Measurements from ENCODE around the gene EHMT2. TPM values are rescaled to one million over a fixed set of nuclear protein-coding genes. Genes with fewer than 3 reads are reported as not detected.

The EHMT2 gene
- 100 to 1,000 TPM; 113 to 121 TPM for total RNA-seq
- polyA plus RNA-seq (2013, experiment 1 of 2), result 145 TPM
- 130 TPM for polyA plus RNA-seq (2013, experiment 2 of 2)
- long read RNA-seq, experiment 1, partial matches to known transcripts, result 28 of 47 reads
- long read RNA-seq, experiment 1, other reads (novel, unspliced or antisense), result 15 of 47 reads
- long read RNA-seq, experiment 2, transcript EHMT2-203 (28 exons, 3,965 nt), result major isoform, 63 of 161 reads
- long read RNA-seq, experiment 2, transcript EHMT2-202 (27 exons, 3,856 nt), result minor isoform, 23 of 161 reads
- long read RNA-seq, experiment 2, partial matches to known transcripts, result 30 of 161 reads
- long read RNA-seq, experiment 2, other reads (novel, unspliced or antisense), result 42 of 161 reads
- long read RNA-seq, experiment 3, full-length matches to known transcripts, result 146 of 244 reads
- long read RNA-seq, experiment 3, partial matches to known transcripts, result 55 of 244 reads
- long read RNA-seq, experiment 3, other reads (novel, unspliced or antisense), result 43 of 244 reads
- long read RNA-seq, experiment 4, partial matches to known transcripts, result 2 of 9 reads
- long read RNA-seq, experiment 4, other reads (novel, unspliced or antisense), result 3 of 9 reads

DNA sequence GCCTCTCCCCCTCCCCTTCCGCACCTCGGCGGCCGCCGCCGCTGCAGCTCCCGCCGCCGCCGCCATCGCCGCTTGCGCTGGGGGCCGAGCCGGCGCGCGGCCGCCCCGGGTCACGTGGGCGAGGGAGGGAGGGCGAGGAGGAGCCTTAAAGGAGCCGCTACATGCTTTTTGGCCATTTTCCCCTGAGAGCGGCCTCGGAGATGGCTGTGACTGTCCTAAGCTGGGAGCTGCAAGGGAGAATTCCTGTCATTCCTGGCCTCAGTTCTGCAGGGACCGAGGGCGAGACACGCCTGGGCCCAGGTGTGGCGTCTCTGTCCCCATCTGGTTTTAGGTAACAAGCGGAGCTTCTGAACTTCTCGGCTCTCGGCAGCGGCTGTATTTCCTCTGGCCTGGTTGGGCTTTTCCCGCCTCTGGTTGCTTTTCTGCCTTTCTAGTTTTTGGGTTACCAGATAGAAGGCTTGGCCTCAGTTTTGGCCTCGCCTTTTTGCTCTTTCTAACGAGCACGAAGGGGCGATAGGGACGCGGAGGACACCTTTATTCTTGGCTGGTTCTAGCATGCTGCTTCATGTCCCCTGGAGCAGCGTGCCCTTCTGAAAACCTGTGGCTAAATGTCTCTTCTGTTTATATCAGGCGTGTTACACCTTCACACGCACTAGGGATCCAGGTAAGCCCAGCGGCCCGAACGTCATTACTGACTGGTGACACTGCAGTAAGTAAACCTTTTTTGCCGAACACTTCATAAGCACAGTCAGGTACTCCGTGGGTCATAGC is at the start of gene EHMT2:
Gene EHMT2, minus strand, starts transcription at position 87 of the 771 bp plus-strand sequence. Its CDS starts 21 bp downstream, at position 66.
- Histone ChIP-seq H3K4me1 (ENCODE audit: control insufficient read depth, insufficient read depth, low read length) (peaks cover 4% of the 10 kb centered on the region), H3K27ac (ENCODE audit: low read depth, low read length) (peak within 1 kb of the TSS; percentile 60), H3K9ac (ENCODE audit: extremely low read depth, low read length, poor library complexity, severe bottlenecking) (peak within 1 kb of the TSS; percentile 70), H3K4me3 (ENCODE audit: low read length) (peak within 1 kb of the TSS; percentile 88), H3K36me3 (ENCODE audit: control insufficient read depth, insufficient read depth, low read length) (peaks cover 31% of the 10 kb centered on the region), H3K27me3 (ENCODE audit: control insufficient read depth, insufficient read depth, low read length, poor library complexity, severe bottlenecking) (no peaks in the 10 kb centered on the region), H3K9me3 (ENCODE audit: control insufficient read depth, low read length) (no peaks in the 10 kb centered on the region)
- Mint-ChIP-seq H3K9me3 (no peaks in the 10 kb centered on the region), H3K36me3 (ENCODE audit: low read depth) (peaks cover 24% of the 10 kb centered on the region), H3K4me3 (peak within 1 kb of the TSS; percentile 93), H3K4me1 (peaks cover 16% of the 10 kb centered on the region), H3K27ac (peak within 1 kb of the TSS; percentile 93), H3K27me3 (ENCODE audit: insufficient read depth) (no peaks in the 10 kb centered on the region)
- 0 to 1% methylated on average over 29 to 49 of the region's 49 CpGs for WGBS, 2 experiments (ENCODE audit: insufficient coverage in 1 of 2, insufficient read length in 1 of 2)
- peak; percentile 94 for DNase-seq
- TF ChIP-seq, protein P1, sequence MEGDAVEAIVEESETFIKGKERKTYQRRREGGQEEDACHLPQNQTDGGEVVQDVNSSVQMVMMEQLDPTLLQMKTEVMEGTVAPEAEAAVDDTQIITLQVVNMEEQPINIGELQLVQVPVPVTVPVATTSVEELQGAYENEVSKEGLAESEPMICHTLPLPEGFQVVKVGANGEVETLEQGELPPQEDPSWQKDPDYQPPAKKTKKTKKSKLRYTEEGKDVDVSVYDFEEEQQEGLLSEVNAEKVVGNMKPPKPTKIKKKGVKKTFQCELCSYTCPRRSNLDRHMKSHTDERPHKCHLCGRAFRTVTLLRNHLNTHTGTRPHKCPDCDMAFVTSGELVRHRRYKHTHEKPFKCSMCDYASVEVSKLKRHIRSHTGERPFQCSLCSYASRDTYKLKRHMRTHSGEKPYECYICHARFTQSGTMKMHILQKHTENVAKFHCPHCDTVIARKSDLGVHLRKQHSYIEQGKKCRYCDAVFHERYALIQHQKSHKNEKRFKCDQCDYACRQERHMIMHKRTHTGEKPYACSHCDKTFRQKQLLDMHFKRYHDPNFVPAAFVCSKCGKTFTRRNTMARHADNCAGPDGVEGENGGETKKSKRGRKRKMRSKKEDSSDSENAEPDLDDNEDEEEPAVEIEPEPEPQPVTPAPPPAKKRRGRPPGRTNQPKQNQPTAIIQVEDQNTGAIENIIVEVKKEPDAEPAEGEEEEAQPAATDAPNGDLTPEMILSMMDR (conservative IDR thresholded peaks at IDR 0.05), result no peak

DNA sequence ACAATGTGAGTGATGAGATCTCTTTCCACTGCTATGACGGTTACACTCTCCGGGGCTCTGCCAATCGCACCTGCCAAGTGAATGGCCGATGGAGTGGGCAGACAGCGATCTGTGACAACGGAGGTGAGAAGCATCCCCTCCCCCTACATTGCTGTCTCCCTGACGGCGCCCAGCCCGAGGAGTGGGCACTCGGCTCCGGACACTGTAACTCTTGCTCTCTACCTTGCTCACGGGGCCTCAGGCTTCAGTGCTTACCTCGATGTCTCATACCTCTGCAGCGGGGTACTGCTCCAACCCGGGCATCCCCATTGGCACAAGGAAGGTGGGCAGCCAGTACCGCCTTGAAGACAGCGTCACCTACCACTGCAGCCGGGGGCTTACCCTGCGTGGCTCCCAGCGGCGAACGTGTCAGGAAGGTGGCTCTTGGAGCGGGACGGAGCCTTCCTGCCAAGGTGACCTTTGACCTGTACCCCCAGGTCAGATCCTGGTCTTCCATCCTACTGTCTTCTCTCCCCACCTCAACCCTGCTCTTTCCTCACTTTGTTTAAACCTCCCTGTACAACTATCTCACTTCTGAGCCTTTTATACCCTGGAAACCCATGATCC is 49.7 kb upstream of the EHMT2 start:
- H3K4me3 ChIP-seq (ENCODE audit: low read length), result no peak overlapping the region
- 86 to 88% methylated on average over 17 to 24 of the region's 24 CpGs for WGBS, 2 experiments (ENCODE audit: insufficient coverage in 1 of 2, insufficient read length in 1 of 2)
- no peak overlapping the region for H3K4me3 Mint-ChIP-seq
- peaks cover 42% of the 10 kb centered on the region for H3K27me3 ChIP-seq (ENCODE audit: control insufficient read depth, insufficient read depth, low read length, poor library complexity, severe bottlenecking)
- no peaks in the 10 kb centered on the region for H3K4me1 Mint-ChIP-seq
- peaks cover 8% of the 10 kb centered on the region for H3K36me3 Mint-ChIP-seq (ENCODE audit: low read depth)
- H3K36me3 ChIP-seq (ENCODE audit: control insufficient read depth, insufficient read depth, low read length), result peaks cover 19% of the 10 kb centered on the region
- no peak overlapping the region for H3K27ac Mint-ChIP-seq
- TF ChIP-seq, protein P1 (conservative IDR thresholded peaks at IDR 0.05), result no peak
- no peak overlapping the region for H3K27ac ChIP-seq (ENCODE audit: low read depth, low read length)
- no peak overlapping the region for H3K9ac ChIP-seq (ENCODE audit: extremely low read depth, low read length, poor library complexity, severe bottlenecking)
- H3K27me3 Mint-ChIP-seq (ENCODE audit: insufficient read depth), result peaks cover 65% of the 10 kb centered on the region
- no peaks in the 10 kb centered on the region for H3K9me3 Mint-ChIP-seq
- no peaks in the 10 kb centered on the region for H3K9me3 ChIP-seq (ENCODE audit: control insufficient read depth, low read length)
- DNase-seq, result peak; percentile 35
- no peaks in the 10 kb centered on the region for H3K4me1 ChIP-seq (ENCODE audit: control insufficient read depth, insufficient read depth, low read length)

DNA sequence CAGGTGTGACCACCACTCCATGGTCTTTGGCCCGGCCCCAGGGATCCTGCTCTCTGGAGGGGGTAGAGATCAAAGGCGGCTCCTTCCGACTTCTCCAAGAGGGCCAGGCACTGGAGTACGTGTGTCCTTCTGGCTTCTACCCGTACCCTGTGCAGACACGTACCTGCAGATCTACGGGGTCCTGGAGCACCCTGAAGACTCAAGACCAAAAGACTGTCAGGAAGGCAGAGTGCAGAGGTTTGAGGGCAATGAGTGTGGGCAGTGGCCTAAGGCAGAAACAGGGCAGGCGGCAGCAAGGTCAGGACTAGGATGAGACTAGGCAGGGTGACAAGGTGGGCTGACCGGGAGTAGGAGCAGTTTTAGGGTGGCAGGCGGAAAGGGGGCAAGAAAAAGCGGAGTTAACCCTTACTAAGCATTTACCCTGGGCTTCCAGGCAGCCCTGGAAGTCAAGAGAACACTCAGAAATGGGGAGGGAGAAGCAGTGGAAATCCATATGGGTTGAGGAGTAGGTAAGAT is 48.9 kb upstream of the EHMT2 start:
- H3K9me3 Mint-ChIP-seq, result no peaks in the 10 kb centered on the region
- H3K27me3 Mint-ChIP-seq (ENCODE audit: insufficient read depth), result peaks cover 67% of the 10 kb centered on the region
- H3K36me3 Mint-ChIP-seq (ENCODE audit: low read depth), result peaks cover 8% of the 10 kb centered on the region
- Histone ChIP-seq H3K4me1 (ENCODE audit: control insufficient read depth, insufficient read depth, low read length) (no peaks in the 10 kb centered on the region), H3K9ac (ENCODE audit: extremely low read depth, low read length, poor library complexity, severe bottlenecking) (no peak overlapping the region), H3K27ac (ENCODE audit: low read depth, low read length) (no peak overlapping the region), H3K9me3 (ENCODE audit: control insufficient read depth, low read length) (no peaks in the 10 kb centered on the region), H3K36me3 (ENCODE audit: control insufficient read depth, insufficient read depth, low read length) (peaks cover 12% of the 10 kb centered on the region), H3K27me3 (ENCODE audit: control insufficient read depth, insufficient read depth, low read length, poor library complexity, severe bottlenecking) (peaks cover 42% of the 10 kb centered on the region), H3K4me3 (ENCODE audit: low read length) (no peak overlapping the region)
- TF ChIP-seq, protein P1 (conservative IDR thresholded peaks at IDR 0.05), result no peak
- no peak overlapping the region for H3K4me3 Mint-ChIP-seq
- H3K27ac Mint-ChIP-seq, result no peak overlapping the region
- peak; percentile 38 for DNase-seq
- 84 to 95% methylated on average over 7 to 11 of the region's 11 CpGs for WGBS, 2 experiments (ENCODE audit: insufficient coverage in 1 of 2, insufficient read length in 1 of 2)
- no peaks in the 10 kb centered on the region for H3K4me1 Mint-ChIP-seq

Data from endodermal cell (in vitro differentiated cells).